Gastrocnemius medialis (tissue), 4 donors: Measurements from ENCODE around the gene ADORA1. TPM values are rescaled to one million over a fixed set of nuclear protein-coding genes. Genes with fewer than 3 reads are reported as not detected.

Source experiments
- ATAC-seq, 2 donors: fragments of 150-250 bp; one replicate each; pipeline ENCODE4 v1.9.1; 2016
- DNase-seq, 2 donors: peaks; one replicate each; pipeline ENCODE4 v3.0.0-alpha.2; 2019
- H3K27ac ChIP-seq, 4 donors: fragments of 200-600 bp; sonication (generic); 1 replicate in 1 of 4; 2 replicates in 3 of 4; pipeline ENCODE4 v1.5.1; 2016 to 2018; ENCODE audit warnings: mild to moderate bottlenecking in 2 of 4, moderate library complexity in 1 of 4
- H3K27me3 ChIP-seq, 3 donors: fragments of 200-600 bp; sonication (generic) in 2 of 3; 1 replicate in 1 of 3; 2 replicates in 2 of 3; pipeline versions ENCODE4 v1.5.1 to v1.6.0; 2016 to 2019; ENCODE audit warnings: mild to moderate bottlenecking in 1 of 3, moderate library complexity in 1 of 3
- H3K36me3 ChIP-seq, 2 donors: fragments of 200-600 bp; sonication (generic) in 1 of 2; one replicate each; pipeline ENCODE4 v1.5.1; 2017 to 2018
- H3K4me1 ChIP-seq, 2 donors: fragments of 200-600 bp; sonication (generic) in 1 of 2; one replicate each; pipeline ENCODE4 v1.5.1; 2016 to 2017; ENCODE audit warnings: mild to moderate bottlenecking in 2 of 2
- H3K4me3 ChIP-seq, 4 donors: fragments of 200-600 bp; sonication (generic) in 3 of 4; 1 replicate in 1 of 4; 2 replicates in 3 of 4; pipeline ENCODE4 v1.5.1; 2016 to 2019; ENCODE audit warnings: mild to moderate bottlenecking in 2 of 4
- H3K9me3 ChIP-seq, 3 donors: fragments of 200-600 bp; sonication (generic) in 2 of 3; 1 replicate in 1 of 3; 2 replicates in 2 of 3; pipeline ENCODE4 v1.5.1; 2016 to 2019
- POLR2A ChIP-seq, 2 donors: fragments of 450-650 bp; IDR thresholded peaks; one replicate each; pipeline ENCODE4 v1.6.1; 2017; ENCODE audit warnings: antibody characterized with exemption in 2 of 2, mild to moderate bottlenecking in 2 of 2, moderate library complexity in 2 of 2
- in situ Hi-C, 4 donors: fragments of 200-750 bp; cut with MboI; loops; one replicate each; pipeline versions ENCODE4 v1.15.0 to v1.8.0; 2017; ENCODE audit warnings: low sequenced_read_pairs in 4 of 4
- intact Hi-C: fragments of 100-400 bp; cut with DNase I; formaldehyde crosslinking; loops from one replicate; pipeline ENCODE4 v1.15.1; 2023; ENCODE audit warnings: low total_unique reads
- total RNA-seq, 4 donors: library from RNA; depleted of rRNA; stranded (reverse); fragments of >200 nt; gene quantifications; one replicate each; pipeline versions ENCODE4 v1.1.0 to v1.2.3, GENCODE V29; 2016
- TF ChIP-seq, protein P1 (sequence below), 5 experiments: fragments of 450-650 bp in 3 of 5; fragments of 200-600 bp in 2 of 5; sonication (generic) in 2 of 5; IDR thresholded peaks in 4 of 5; conservative IDR thresholded peaks in 1 of 5; 1 replicate in 4 of 5; 2 replicates in 1 of 5; pipeline ENCODE4 v1.5.1; 2016 to 2019; ENCODE audit warnings: antibody characterized with exemption in 5 of 5, mild to moderate bottlenecking in 3 of 5, moderate library complexity in 3 of 5

Gene ADORA1
- total RNA-seq, 4 donors from 2014 or later = 0.25 to 5.6 (median 1.7) TPM

DNA sequence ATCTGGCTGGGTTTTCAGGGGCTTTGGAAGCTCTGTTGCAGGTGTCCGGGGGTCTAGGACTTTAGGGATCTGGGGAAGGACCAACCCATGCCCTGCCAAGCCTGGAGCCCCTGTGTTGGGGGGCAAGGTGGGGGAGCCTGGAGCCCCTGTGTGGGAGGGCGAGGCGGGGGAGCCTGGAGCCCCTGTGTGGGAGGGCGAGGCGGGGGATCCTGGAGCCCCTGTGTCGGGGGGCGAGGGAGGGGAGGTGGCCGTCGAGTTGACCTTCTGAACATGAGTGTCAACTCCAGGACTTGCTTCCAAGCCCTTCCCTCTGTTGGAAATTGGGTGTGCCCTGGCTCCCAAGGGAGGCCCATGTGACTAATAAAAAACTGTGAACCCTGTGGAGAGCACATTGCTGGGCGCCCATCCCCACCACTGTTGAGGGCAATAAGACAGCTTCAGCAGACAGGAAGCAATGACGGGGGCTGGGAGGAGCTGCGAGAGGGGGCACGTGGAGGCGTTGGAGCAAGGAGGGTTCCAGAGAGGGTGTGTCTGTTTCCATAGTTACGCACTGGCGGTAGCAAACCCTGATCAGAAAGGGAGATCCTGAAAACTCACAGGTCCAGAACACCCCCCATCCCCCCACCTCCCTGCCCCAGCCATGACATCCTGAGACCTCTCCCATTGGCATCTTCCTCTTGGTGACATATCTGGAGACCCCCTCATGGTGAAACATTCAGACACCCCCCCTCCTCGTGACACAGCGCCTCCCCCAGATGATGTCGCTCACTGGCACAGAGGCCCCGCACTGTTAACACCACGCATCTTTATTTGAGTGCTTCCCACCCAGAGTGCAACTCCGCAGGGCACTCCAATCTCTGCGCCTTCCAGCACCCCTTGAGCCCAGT lies 39.7 kb downstream of the ADORA1 start:
- no peak overlapping the region for H3K4me3 ChIP-seq
- peaks cover under 1 to 1% of the 10 kb centered on the region in 2 donors for H3K4me1 ChIP-seq
- DNase-seq (no peak), ATAC-seq (no peak)
- in situ Hi-C loops = loop anchor here in 1 of 4 donors (10.0 kb wide), 1 partner anchor 48 kb away; no protein-coding TSS in a partner anchor
- H3K27me3 ChIP-seq = peaks cover 0 to 4% (median 0%) of the 10 kb centered on the region in 3 donors
- H3K27ac ChIP-seq = no peak overlapping the region
- intact Hi-C loops = no loop called here
- no peaks in the 10 kb centered on the region for H3K9me3 ChIP-seq
- TF ChIP-seq, protein P1, sequence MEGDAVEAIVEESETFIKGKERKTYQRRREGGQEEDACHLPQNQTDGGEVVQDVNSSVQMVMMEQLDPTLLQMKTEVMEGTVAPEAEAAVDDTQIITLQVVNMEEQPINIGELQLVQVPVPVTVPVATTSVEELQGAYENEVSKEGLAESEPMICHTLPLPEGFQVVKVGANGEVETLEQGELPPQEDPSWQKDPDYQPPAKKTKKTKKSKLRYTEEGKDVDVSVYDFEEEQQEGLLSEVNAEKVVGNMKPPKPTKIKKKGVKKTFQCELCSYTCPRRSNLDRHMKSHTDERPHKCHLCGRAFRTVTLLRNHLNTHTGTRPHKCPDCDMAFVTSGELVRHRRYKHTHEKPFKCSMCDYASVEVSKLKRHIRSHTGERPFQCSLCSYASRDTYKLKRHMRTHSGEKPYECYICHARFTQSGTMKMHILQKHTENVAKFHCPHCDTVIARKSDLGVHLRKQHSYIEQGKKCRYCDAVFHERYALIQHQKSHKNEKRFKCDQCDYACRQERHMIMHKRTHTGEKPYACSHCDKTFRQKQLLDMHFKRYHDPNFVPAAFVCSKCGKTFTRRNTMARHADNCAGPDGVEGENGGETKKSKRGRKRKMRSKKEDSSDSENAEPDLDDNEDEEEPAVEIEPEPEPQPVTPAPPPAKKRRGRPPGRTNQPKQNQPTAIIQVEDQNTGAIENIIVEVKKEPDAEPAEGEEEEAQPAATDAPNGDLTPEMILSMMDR (IDR thresholded peaks at IDR 0.05 in 4 of 5, conservative IDR thresholded peaks at IDR 0.05 in 1 of 5) = no peak
- TF ChIP-seq POLR2A (IDR thresholded peaks at IDR 0.05) = no peak
- no peaks in the 10 kb centered on the region for H3K36me3 ChIP-seq

- DNase-seq = no peak
- intact Hi-C loops (no loop called here), in situ Hi-C loops (loop anchor here in 1 of 4 donors (10.0 kb wide), 1 partner anchor 47 kb away; no protein-coding TSS in a partner anchor)
- no peak for ATAC-seq
- H3K4me3 ChIP-seq = no peak overlapping the region
- peaks cover 5 to 7% of the 10 kb centered on the region in 2 donors for H3K4me1 ChIP-seq
- no peaks in the 10 kb centered on the region for H3K9me3 ChIP-seq
- no peak for TF ChIP-seq POLR2A (IDR thresholded peaks at IDR 0.05)
- TF ChIP-seq, protein P1 (IDR thresholded peaks at IDR 0.05 in 4 of 5, conservative IDR thresholded peaks at IDR 0.05 in 1 of 5) = no peak
- H3K27ac ChIP-seq = no peak overlapping the region
- no peaks in the 10 kb centered on the region for H3K36me3 ChIP-seq
- H3K27me3 ChIP-seq = peaks cover 0 to 2% (median 0%) of the 10 kb centered on the region in 3 donors
Measured at GRCh38 chr1:203167913-203168200, 40.3 kb downstream of the ADORA1 start.

DNA sequence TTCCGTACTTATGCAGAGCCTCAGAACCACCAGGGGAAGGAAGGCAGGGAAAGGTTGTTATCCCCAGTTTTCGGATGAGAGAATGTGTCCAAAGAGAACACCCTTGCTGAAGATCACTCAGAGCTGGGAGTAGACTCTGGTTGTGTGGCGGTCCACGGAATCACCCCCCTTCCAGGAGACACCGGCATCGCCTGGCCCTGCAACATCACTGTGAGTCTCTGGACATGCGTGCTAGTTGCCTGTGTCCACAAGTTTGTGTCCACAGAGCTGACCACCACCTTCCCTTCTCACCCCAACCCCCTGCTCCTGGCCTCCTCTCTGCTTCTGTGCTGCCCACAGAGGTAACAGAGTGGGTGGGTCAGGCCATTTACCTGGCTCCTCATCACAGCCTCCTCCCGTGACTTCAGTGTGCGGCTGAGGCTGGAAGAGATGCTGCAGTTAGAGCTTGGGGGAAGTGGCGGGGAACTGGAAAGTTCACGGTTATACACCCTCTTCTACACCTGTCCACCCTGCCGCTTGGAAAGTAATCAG lies 40.8 kb downstream of the ADORA1 start:
- TF ChIP-seq, protein P1 (IDR thresholded peaks at IDR 0.05 in 4 of 5, conservative IDR thresholded peaks at IDR 0.05 in 1 of 5) = no peak
- no peak for TF ChIP-seq POLR2A (IDR thresholded peaks at IDR 0.05)
- in situ Hi-C loops (loop anchor here in 1 of 4 donors (10.0 kb wide), 1 partner anchor 46 kb away; no protein-coding TSS in a partner anchor), intact Hi-C loops (no loop called here)
- ATAC-seq = no peak
- Histone ChIP-seq H3K9me3 (no peaks in the 10 kb centered on the region), H3K27ac (no peak overlapping the region), H3K4me3 (no peak overlapping the region), H3K4me1 (peaks cover 10 to 12% of the 10 kb centered on the region in 2 donors), H3K36me3 (no peaks in the 10 kb centered on the region), H3K27me3 (no peaks in the 10 kb centered on the region)
- no peak for DNase-seq

- H3K4me1 ChIP-seq = peaks cover 14 to 19% of the 10 kb centered on the region in 2 donors
- no peaks in the 10 kb centered on the region for H3K27me3 ChIP-seq
- DNase-seq (no peak), ATAC-seq (no peak)
- no peak overlapping the region for H3K27ac ChIP-seq
- TF ChIP-seq, protein P1 (IDR thresholded peaks at IDR 0.05 in 4 of 5, conservative IDR thresholded peaks at IDR 0.05 in 1 of 5) = no peak
- no peak for TF ChIP-seq POLR2A (IDR thresholded peaks at IDR 0.05)
- intact Hi-C loops (no loop called here), in situ Hi-C loops (loop anchor here in 1 of 4 donors (10.0 kb wide), 1 partner anchor 46 kb away; no protein-coding TSS in a partner anchor)
- no peaks in the 10 kb centered on the region for H3K36me3 ChIP-seq
- H3K4me3 ChIP-seq = no peak overlapping the region
- H3K9me3 ChIP-seq = no peaks in the 10 kb centered on the region
Measured at GRCh38 chr1:203168991-203169390, 41.5 kb downstream of the ADORA1 start.
